ENCODE results near the gene KIF26B.

The KIF26B gene

GRCh38 chr1:245198748-245199516 is 44.1 kb downstream of the KIF26B start:
- no peaks in the 10 kb centered on the region for H4K20me1 ChIP-seq (ENCODE audit: low read depth, low read length)
- H3K4me3 ChIP-seq (ENCODE audit: insufficient read depth, low read length, poor library complexity, severe bottlenecking): no peak overlapping the region
- H3K79me2 ChIP-seq (ENCODE audit: insufficient read depth, low read length): no peaks in the 10 kb centered on the region
- H3K9ac ChIP-seq (ENCODE audit: low read length): no peak overlapping the region
- no peaks in the 10 kb centered on the region for H3F3A ChIP-seq (ENCODE audit: insufficient read depth)
- no peak for TF ChIP-seq EZH2phosphoT487 (conservative IDR thresholded peaks at IDR 0.05; ENCODE audit: low read length)
- TF ChIP-seq CTCF (IDR thresholded peaks at IDR 0.05; ENCODE audit: insufficient read depth, low read length, poor library complexity, severe bottlenecking): no peak
- no peaks in the 10 kb centered on the region for H3K9me3 ChIP-seq (ENCODE audit: insufficient read depth, low read length)
- H3K27me3 ChIP-seq (ENCODE audit: low read length): no peaks in the 10 kb centered on the region
- no peak overlapping the region for H3K4me2 ChIP-seq (ENCODE audit: low read depth, low read length, poor library complexity, severe bottlenecking)
- H3K27ac ChIP-seq (ENCODE audit: low read depth, low read length): no peak overlapping the region
- H3K36me3 ChIP-seq (ENCODE audit: low read length): no peaks in the 10 kb centered on the region
- H3K9me2 ChIP-seq (replicated peaks; ENCODE audit: insufficient read depth, low read length): no peaks in the 10 kb centered on the region
- H2AFZ ChIP-seq (ENCODE audit: low read depth, low read length, severe bottlenecking): no peak overlapping the region

GRCh38 chr1:245200146-245200545 is 45.4 kb downstream of the KIF26B start:
- H3K9me2 ChIP-seq (replicated peaks; ENCODE audit: insufficient read depth, low read length): no peaks in the 10 kb centered on the region
- H3K27me3 ChIP-seq (ENCODE audit: low read length): no peaks in the 10 kb centered on the region
- no peaks in the 10 kb centered on the region for H3K36me3 ChIP-seq (ENCODE audit: low read length)
- no peak overlapping the region for H3K4me3 ChIP-seq (ENCODE audit: insufficient read depth, low read length, poor library complexity, severe bottlenecking)
- H3F3A ChIP-seq (ENCODE audit: insufficient read depth): no peaks in the 10 kb centered on the region
- no peak overlapping the region for H3K4me2 ChIP-seq (ENCODE audit: low read depth, low read length, poor library complexity, severe bottlenecking)
- H3K27ac ChIP-seq (ENCODE audit: low read depth, low read length): no peak overlapping the region
- no peak overlapping the region for H3K9ac ChIP-seq (ENCODE audit: low read length)
- H2AFZ ChIP-seq (ENCODE audit: low read depth, low read length, severe bottlenecking): no peak overlapping the region
- no peaks in the 10 kb centered on the region for H3K9me3 ChIP-seq (ENCODE audit: insufficient read depth, low read length)
- no peak for TF ChIP-seq CTCF (IDR thresholded peaks at IDR 0.05; ENCODE audit: insufficient read depth, low read length, poor library complexity, severe bottlenecking)
- TF ChIP-seq EZH2phosphoT487 (conservative IDR thresholded peaks at IDR 0.05; ENCODE audit: low read length): no peak
- H3K79me2 ChIP-seq (ENCODE audit: insufficient read depth, low read length): no peaks in the 10 kb centered on the region
- no peaks in the 10 kb centered on the region for H4K20me1 ChIP-seq (ENCODE audit: low read depth, low read length)

- H3K9me3 ChIP-seq (ENCODE audit: insufficient read depth, low read length): no peaks in the 10 kb centered on the region
- no peak overlapping the region for H3K4me2 ChIP-seq (ENCODE audit: low read depth, low read length, poor library complexity, severe bottlenecking)
- no peaks in the 10 kb centered on the region for H4K20me1 ChIP-seq (ENCODE audit: low read depth, low read length)
- no peak overlapping the region for H3K27ac ChIP-seq (ENCODE audit: low read depth, low read length)
- no peak for TF ChIP-seq CTCF (IDR thresholded peaks at IDR 0.05; ENCODE audit: insufficient read depth, low read length, poor library complexity, severe bottlenecking)
- TF ChIP-seq EZH2phosphoT487 (conservative IDR thresholded peaks at IDR 0.05; ENCODE audit: low read length): no peak
- H3K4me3 ChIP-seq (ENCODE audit: insufficient read depth, low read length, poor library complexity, severe bottlenecking): no peak overlapping the region
- H3F3A ChIP-seq (ENCODE audit: insufficient read depth): no peaks in the 10 kb centered on the region
- no peaks in the 10 kb centered on the region for H3K79me2 ChIP-seq (ENCODE audit: insufficient read depth, low read length)
- H3K27me3 ChIP-seq (ENCODE audit: low read length): no peaks in the 10 kb centered on the region
- no peaks in the 10 kb centered on the region for H3K9me2 ChIP-seq (replicated peaks; ENCODE audit: insufficient read depth, low read length)
- H3K9ac ChIP-seq (ENCODE audit: low read length): no peak overlapping the region
- no peaks in the 10 kb centered on the region for H3K36me3 ChIP-seq (ENCODE audit: low read length)
- no peak overlapping the region for H2AFZ ChIP-seq (ENCODE audit: low read depth, low read length, severe bottlenecking)
Measured at GRCh38 chr1:245201201-245201600, 46.4 kb downstream of the KIF26B start.

Data from SU-DHL-6 (cell line).